ENCODE measurements around the gene GPR21.

GPR21 gene

GRCh38 chr9:123031963-123032362 is 1.5 kb upstream of the GPR21 start:
- Histone ChIP-seq H3K9me3 (ENCODE audit: control insufficient read depth, low read length) (no peaks in the 10 kb centered on the region), H3K36me3 (ENCODE audit: control insufficient read depth, insufficient read depth, low read length) (peaks cover 22% of the 10 kb centered on the region), H3K4me3 (ENCODE audit: extremely low read depth, insufficient read depth, low read length, poor library complexity, severe bottlenecking) (no peak overlapping the region), H3K27ac (ENCODE audit: low read depth, low read length, severe bottlenecking) (peak overlapping the region; percentile 30), H3K4me1 (ENCODE audit: control insufficient read depth, insufficient read depth, low read length, poor library complexity, severe bottlenecking) (peaks cover 14% of the 10 kb centered on the region)
- no CpG with 5 or more reads among the region's 1 CpG for WGBS, 2 experiments (ENCODE audit: insufficient coverage in 2 of 2)

GRCh38 chr9:123033864-123034601 is 566 bp downstream of the GPR21 start:
- no peaks in the 10 kb centered on the region for H3K9me3 ChIP-seq (ENCODE audit: control insufficient read depth, low read length)
- no peak overlapping the region for H3K27ac ChIP-seq (ENCODE audit: low read depth, low read length, severe bottlenecking)
- H3K36me3 ChIP-seq (ENCODE audit: control insufficient read depth, insufficient read depth, low read length): peaks cover 20% of the 10 kb centered on the region
- 88 to 91% methylated on average over 6 to 7 of the region's 8 CpGs for WGBS, 2 experiments (ENCODE audit: insufficient coverage in 2 of 2)
- no peak overlapping the region for H3K4me3 ChIP-seq (ENCODE audit: extremely low read depth, insufficient read depth, low read length, poor library complexity, severe bottlenecking)
- peaks cover 14% of the 10 kb centered on the region for H3K4me1 ChIP-seq (ENCODE audit: control insufficient read depth, insufficient read depth, low read length, poor library complexity, severe bottlenecking)

GRCh38 chr9:123034881-123035510 is 1.5 kb downstream of the GPR21 start:
- H3K36me3 ChIP-seq (ENCODE audit: control insufficient read depth, insufficient read depth, low read length): peaks cover 22% of the 10 kb centered on the region
- H3K4me1 ChIP-seq (ENCODE audit: control insufficient read depth, insufficient read depth, low read length, poor library complexity, severe bottlenecking): peaks cover 14% of the 10 kb centered on the region

DNA sequence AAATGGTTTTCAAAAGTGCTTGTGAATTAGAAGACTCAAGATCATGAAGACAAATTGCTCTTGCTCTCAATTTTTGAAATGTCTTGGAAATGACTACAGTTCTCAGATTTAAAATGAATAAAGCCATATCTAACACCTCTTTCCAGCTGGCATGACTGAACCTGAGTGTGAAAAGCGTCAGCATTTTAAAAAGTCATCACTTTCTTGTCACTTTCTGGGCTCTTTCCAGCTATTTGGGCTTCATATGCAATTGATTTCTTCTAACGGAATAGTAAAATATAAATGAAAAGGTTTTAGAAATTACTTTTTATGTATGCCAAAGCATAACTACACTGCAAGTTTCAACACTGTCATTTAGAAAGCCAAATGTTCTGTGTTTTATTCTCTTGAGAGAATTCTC is 2.3 kb downstream of the GPR21 start:
- H3K36me3 ChIP-seq (ENCODE audit: control insufficient read depth, insufficient read depth, low read length): peaks cover 22% of the 10 kb centered on the region
- WGBS, 2 experiments (ENCODE audit: insufficient coverage in 2 of 2): 91 to 100% methylated on average over 1 of the region's 2 CpGs
- H3K4me3 ChIP-seq (ENCODE audit: extremely low read depth, insufficient read depth, low read length, poor library complexity, severe bottlenecking): no peak overlapping the region
- H3K9me3 ChIP-seq (ENCODE audit: control insufficient read depth, low read length): no peaks in the 10 kb centered on the region
- no peak overlapping the region for H3K27ac ChIP-seq (ENCODE audit: low read depth, low read length, severe bottlenecking)
- H3K4me1 ChIP-seq (ENCODE audit: control insufficient read depth, insufficient read depth, low read length, poor library complexity, severe bottlenecking): peaks cover 14% of the 10 kb centered on the region

More at GRCh38 chr9:123034881-123035510, 1.5 kb downstream of the GPR21 start:
- 93 to 97% methylated on average over 11 of the region's 13 CpGs for WGBS, 2 experiments (ENCODE audit: insufficient coverage in 2 of 2)
- H3K9me3 ChIP-seq (ENCODE audit: control insufficient read depth, low read length): no peaks in the 10 kb centered on the region
- H3K4me3 ChIP-seq (ENCODE audit: extremely low read depth, insufficient read depth, low read length, poor library complexity, severe bottlenecking): no peak overlapping the region
- no peak overlapping the region for H3K27ac ChIP-seq (ENCODE audit: low read depth, low read length, severe bottlenecking)

- Histone ChIP-seq H3K9me3 (ENCODE audit: control insufficient read depth, low read length) (no peaks in the 10 kb centered on the region), H3K27ac (ENCODE audit: low read depth, low read length, severe bottlenecking) (peak overlapping the region; percentile 23), H3K4me3 (ENCODE audit: extremely low read depth, insufficient read depth, low read length, poor library complexity, severe bottlenecking) (no peak overlapping the region), H3K36me3 (ENCODE audit: control insufficient read depth, insufficient read depth, low read length) (peaks cover 28% of the 10 kb centered on the region), H3K4me1 (ENCODE audit: control insufficient read depth, insufficient read depth, low read length, poor library complexity, severe bottlenecking) (peaks cover 14% of the 10 kb centered on the region)
- 95% methylated on average over 3 of the region's 3 CpGs for WGBS, 2 experiments (ENCODE audit: insufficient coverage in 2 of 2)
These were observed 3.6 kb downstream of the GPR21 start for GRCh38 chr9:123036893-123037545.

GRCh38 chr9:123039617-123040219 is 6.3 kb downstream of the GPR21 start:
- H3K4me3 ChIP-seq (ENCODE audit: extremely low read depth, insufficient read depth, low read length, poor library complexity, severe bottlenecking): no peak overlapping the region
- peaks cover 8% of the 10 kb centered on the region for H3K9me3 ChIP-seq (ENCODE audit: control insufficient read depth, low read length)
- peaks cover 42% of the 10 kb centered on the region for H3K36me3 ChIP-seq (ENCODE audit: control insufficient read depth, insufficient read depth, low read length)
- H3K4me1 ChIP-seq (ENCODE audit: control insufficient read depth, insufficient read depth, low read length, poor library complexity, severe bottlenecking): no peaks in the 10 kb centered on the region
- WGBS, 2 experiments (ENCODE audit: insufficient coverage in 2 of 2): 100% methylated on average over 1 of the region's 1 CpG; no CpG with 5 or more reads in 1 of the 2 experiments
- no peak overlapping the region for H3K27ac ChIP-seq (ENCODE audit: low read depth, low read length, severe bottlenecking)

DNA sequence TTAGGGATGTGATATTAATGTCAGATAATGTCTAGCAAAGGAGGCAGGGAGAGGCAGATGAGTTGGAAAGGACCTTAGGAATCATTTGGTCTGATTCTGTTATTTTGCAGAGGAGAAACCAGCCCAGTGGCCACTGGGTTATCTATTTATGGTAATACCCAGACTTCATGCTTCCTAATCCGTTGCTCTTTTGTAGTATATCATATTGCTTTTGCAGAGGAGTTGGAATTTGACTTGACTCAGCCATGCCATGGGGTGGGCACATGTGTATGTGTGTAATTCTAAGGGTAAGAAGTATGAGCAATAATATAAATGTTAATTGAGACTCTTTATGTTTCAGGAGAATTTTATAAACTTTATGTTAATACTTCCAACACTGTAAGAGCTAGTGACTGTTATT is 7.3 kb downstream of the GPR21 start:
- H3K4me3 ChIP-seq (ENCODE audit: extremely low read depth, insufficient read depth, low read length, poor library complexity, severe bottlenecking): no peak overlapping the region
- no peak overlapping the region for H3K27ac ChIP-seq (ENCODE audit: low read depth, low read length, severe bottlenecking)
- H3K4me1 ChIP-seq (ENCODE audit: control insufficient read depth, insufficient read depth, low read length, poor library complexity, severe bottlenecking): no peaks in the 10 kb centered on the region
- H3K9me3 ChIP-seq (ENCODE audit: control insufficient read depth, low read length): peaks cover 8% of the 10 kb centered on the region
- peaks cover 36% of the 10 kb centered on the region for H3K36me3 ChIP-seq (ENCODE audit: control insufficient read depth, insufficient read depth, low read length)
- 86% methylated on average over 1 of the region's 1 CpG; no CpG with 5 or more reads in 1 of the 2 experiments for WGBS, 2 experiments (ENCODE audit: insufficient coverage in 2 of 2)

DNA sequence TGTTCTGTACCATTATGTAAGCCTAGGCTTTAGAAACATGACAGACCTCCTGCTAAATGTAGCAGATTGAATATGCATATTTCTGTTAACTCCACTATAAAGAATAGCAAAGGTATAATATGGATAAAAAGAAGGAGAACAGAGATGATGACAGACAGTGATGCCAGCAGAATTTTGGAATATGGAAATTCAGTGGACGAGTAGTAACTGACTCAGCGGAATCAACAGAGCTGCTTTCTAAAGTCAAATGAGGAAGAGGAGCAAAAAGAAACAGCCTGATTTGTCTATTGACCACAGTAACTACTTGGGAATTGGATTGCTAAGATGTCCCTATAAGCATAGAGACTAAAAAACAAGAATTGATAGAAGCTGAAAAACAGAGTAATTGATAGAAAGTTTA is 8.0 kb downstream of the GPR21 start:
- Histone ChIP-seq H3K27ac (ENCODE audit: low read depth, low read length, severe bottlenecking) (no peak overlapping the region), H3K4me1 (ENCODE audit: control insufficient read depth, insufficient read depth, low read length, poor library complexity, severe bottlenecking) (no peaks in the 10 kb centered on the region), H3K4me3 (ENCODE audit: extremely low read depth, insufficient read depth, low read length, poor library complexity, severe bottlenecking) (no peak overlapping the region), H3K9me3 (ENCODE audit: control insufficient read depth, low read length) (peaks cover 8% of the 10 kb centered on the region), H3K36me3 (ENCODE audit: control insufficient read depth, insufficient read depth, low read length) (peaks cover 38% of the 10 kb centered on the region)
- 88 to 95% methylated on average over 2 of the region's 2 CpGs for WGBS, 2 experiments (ENCODE audit: insufficient coverage in 2 of 2)

GRCh38 chr9:123043081-123043939 is 9.8 kb downstream of the GPR21 start:
- H3K4me3 ChIP-seq (ENCODE audit: extremely low read depth, insufficient read depth, low read length, poor library complexity, severe bottlenecking): no peak overlapping the region
- no peaks in the 10 kb centered on the region for H3K4me1 ChIP-seq (ENCODE audit: control insufficient read depth, insufficient read depth, low read length, poor library complexity, severe bottlenecking)
- no peak overlapping the region for H3K27ac ChIP-seq (ENCODE audit: low read depth, low read length, severe bottlenecking)
- peaks cover 38% of the 10 kb centered on the region for H3K36me3 ChIP-seq (ENCODE audit: control insufficient read depth, insufficient read depth, low read length)
- 86 to 100% methylated on average over 1 to 2 of the region's 5 CpGs for WGBS, 2 experiments (ENCODE audit: insufficient coverage in 2 of 2)
- H3K9me3 ChIP-seq (ENCODE audit: control insufficient read depth, low read length): peaks cover 8% of the 10 kb centered on the region

DNA sequence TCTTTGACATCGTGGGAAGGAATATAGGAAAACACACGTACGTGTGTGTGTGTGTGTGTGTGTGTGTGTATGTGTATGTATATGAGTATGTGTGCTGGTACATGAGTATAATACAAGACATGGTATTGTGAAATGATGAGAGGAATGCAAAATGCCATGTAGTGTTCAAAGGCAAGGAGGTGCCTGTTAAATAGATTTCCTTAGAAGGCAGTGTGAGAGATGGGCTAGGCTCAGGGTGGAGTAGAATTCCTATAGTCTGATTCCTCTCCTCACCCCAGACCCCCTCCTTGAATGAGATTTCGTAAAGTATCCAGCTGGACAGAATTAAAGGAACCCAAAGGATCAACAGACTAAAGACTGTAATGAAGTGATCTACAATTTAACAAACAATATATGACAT is 11.1 kb downstream of the GPR21 start:
- WGBS, 2 experiments (ENCODE audit: insufficient coverage in 2 of 2): 90 to 98% methylated on average over 3 of the region's 4 CpGs
- Histone ChIP-seq H3K9me3 (ENCODE audit: control insufficient read depth, low read length) (peaks cover 8% of the 10 kb centered on the region), H3K4me3 (ENCODE audit: extremely low read depth, insufficient read depth, low read length, poor library complexity, severe bottlenecking) (no peak overlapping the region), H3K36me3 (ENCODE audit: control insufficient read depth, insufficient read depth, low read length) (peaks cover 33% of the 10 kb centered on the region), H3K27ac (ENCODE audit: low read depth, low read length, severe bottlenecking) (no peak overlapping the region), H3K4me1 (ENCODE audit: control insufficient read depth, insufficient read depth, low read length, poor library complexity, severe bottlenecking) (no peaks in the 10 kb centered on the region)
